ENCODE results near the gene PHOX2A.
"Not testable (repeated sequence)": the region's sequence is repeated elsewhere in the genome, so short reads cannot be mapped to it uniquely, and the experiment has no call there.

Gene PHOX2A

GRCh38 chr11:72222106-72222891, 21.7 kb downstream of the PHOX2A start:
- DNase-seq (ENCODE audit: low read depth): no peak

- DNase-seq (ENCODE audit: low read depth): no peak
Measured at GRCh38 chr11:72221386-72222075, 22.4 kb downstream of the PHOX2A start.

GRCh38 chr11:72220696-72221363, 23.1 kb downstream of the PHOX2A start:
- no peak for DNase-seq (ENCODE audit: low read depth)

GRCh38 chr11:72218251-72218745, 25.7 kb downstream of the PHOX2A start:
- DNase-seq (ENCODE audit: low read depth): no peak

- DNase-seq (ENCODE audit: low read depth): no peak
Measured at GRCh38 chr11:72217841-72218240, 26.1 kb downstream of the PHOX2A start.

GRCh38 chr11:72216638-72217037, 27.3 kb downstream of the PHOX2A start, which contains the start of gene FOLR2:
Gene FOLR2, plus strand, starts transcription at chr11:72216794. Its CDS starts 1,791 bp downstream, at chr11:72218585.
- DNase-seq (ENCODE audit: low read depth): no peak

GRCh38 chr11:72209101-72209500, 34.9 kb downstream of the PHOX2A start:
- no peak for DNase-seq (ENCODE audit: low read depth)

- DNase-seq (ENCODE audit: low read depth): no peak
Measured at GRCh38 chr11:72208281-72208680, 35.7 kb downstream of the PHOX2A start.

GRCh38 chr11:72206794-72207193, 37.2 kb downstream of the PHOX2A start:
- DNase-seq (ENCODE audit: low read depth): not testable (repeated sequence)

GRCh38 chr11:72204886-72205285, 39.1 kb downstream of the PHOX2A start:
- no peak for DNase-seq (ENCODE audit: low read depth)

GRCh38 chr11:72203163-72203562, 40.8 kb downstream of the PHOX2A start:
- no peak for DNase-seq (ENCODE audit: low read depth)

GRCh38 chr11:72202571-72202970, 41.4 kb downstream of the PHOX2A start:
- no peak for DNase-seq (ENCODE audit: low read depth)

- not testable (repeated sequence) for DNase-seq (ENCODE audit: low read depth)
Measured at GRCh38 chr11:72201445-72201844, 42.5 kb downstream of the PHOX2A start.

GRCh38 chr11:72195518-72196270, 48.3 kb downstream of the PHOX2A start:
- no peak for DNase-seq (ENCODE audit: low read depth)

GRCh38 chr11:72191961-72192381, 52.0 kb downstream of the PHOX2A start, which contains the start of gene FOLR1:
Gene FOLR1, plus strand, starts transcription at chr11:72192140. Its CDS starts 34 bp downstream, at chr11:72192174.
- DNase-seq (ENCODE audit: low read depth): no peak

- no peak for DNase-seq (ENCODE audit: low read depth)
Measured at GRCh38 chr11:72190631-72191071, 53.3 kb downstream of the PHOX2A start.

- no peak for DNase-seq (ENCODE audit: low read depth)
Measured at GRCh38 chr11:72189455-72190250, 54.3 kb downstream of the PHOX2A start.

All from stimulated activated CD4-positive, alpha-beta T cell treated with anti-CD3 and anti-CD28 coated beads, Interleukin-2, amount 100 ng/mL, for 4 hours (primary cell).